ENCODE results near the gene POLR1E. TPM values are rescaled to one million over a fixed set of nuclear protein-coding genes. Genes with fewer than 3 reads are reported as not detected.

POLR1E gene
- total and polyA plus RNA-seq, 4 donors = 4.9 to 25.5 (median 14.4) TPM

GRCh38 chr9:37437010-37437409 is 48.7 kb upstream of the POLR1E start:
- TF ChIP-seq NR2F2 (IDR thresholded peaks at IDR 0.05) = no peak
- TF ChIP-seq TAF1 (conservative IDR thresholded peaks at IDR 0.05) = no peak
- TF ChIP-seq HNF4A (conservative IDR thresholded peaks at IDR 0.05) = no peak
- no peak for TF ChIP-seq REST (IDR thresholded peaks at IDR 0.05)
- no peak for TF ChIP-seq JUND (IDR thresholded peaks at IDR 0.05)
- no peak for TF ChIP-seq ATF3 (IDR thresholded peaks at IDR 0.05)
- TF ChIP-seq GABPA (IDR thresholded peaks at IDR 0.05 in 1 of 2, conservative IDR thresholded peaks at IDR 0.05 in 1 of 2) = no peak
- no peak for TF ChIP-seq MAX (IDR thresholded peaks at IDR 0.05)
- TF ChIP-seq YY1 (IDR thresholded peaks at IDR 0.05) = no peak
- TF ChIP-seq RAD21 (IDR thresholded peaks at IDR 0.05) = no peak
- no peak for TF ChIP-seq FOXA1 (IDR thresholded peaks at IDR 0.05)
- TF ChIP-seq RXRA (IDR thresholded peaks at IDR 0.05) = no peak
- TF ChIP-seq FOXA2 (IDR thresholded peaks at IDR 0.05) = no peak
- no peak for TF ChIP-seq EGR1 (IDR thresholded peaks at IDR 0.05; ENCODE audit: low read depth in 2 of 2)
- TF ChIP-seq SP1 (IDR thresholded peaks at IDR 0.05) = no peak
- Histone ChIP-seq H3K4me3 (ENCODE audit: low read depth in 1 of 3, low read length in 3 of 3) (no peak overlapping the region), H3K27ac (ENCODE audit: low read depth in 1 of 2, low read length in 2 of 2) (no peak overlapping the region), H3K36me3 (ENCODE audit: control insufficient read depth in 4 of 4, insufficient read depth in 3 of 4, low read depth in 1 of 4, low read length in 3 of 4) (peaks cover 11 to 80% (median 59%) of the 10 kb centered on the region in 4 donors), H3K4me1 (ENCODE audit: control insufficient read depth in 4 of 4, insufficient read depth in 4 of 4, low read length in 3 of 4) (peaks cover 2 to 48% (median 39%) of the 10 kb centered on the region in 4 donors), H3K9ac (ENCODE audit: low read depth in 1 of 2, low read length in 2 of 2) (no peak overlapping the region), H3K27me3 (ENCODE audit: control insufficient read depth in 4 of 4, insufficient read depth in 4 of 4, low read length in 3 of 4) (no peaks in the 10 kb centered on the region), H3K9me3 (ENCODE audit: control insufficient read depth in 4 of 4, low read length in 3 of 4) (no peaks in the 10 kb centered on the region)
- WGBS = 86% methylated on average over 6 of the region's 6 CpGs
- DNase-seq (ENCODE audit: low spot score) = no peak

- 91% methylated on average over 4 of the region's 4 CpGs for WGBS
- DNase-seq (ENCODE audit: low spot score) = no peak
- no peaks in the 10 kb centered on the region for H3K9me3 ChIP-seq (ENCODE audit: control insufficient read depth in 4 of 4, low read length in 3 of 4)
- no peak overlapping the region for H3K27ac ChIP-seq (ENCODE audit: low read depth in 1 of 2, low read length in 2 of 2)
- no peak for TF ChIP-seq REST (IDR thresholded peaks at IDR 0.05)
- TF ChIP-seq YY1 (IDR thresholded peaks at IDR 0.05) = no peak
- TF ChIP-seq ZBTB33 (IDR thresholded peaks at IDR 0.05) = no peak
- no peak for TF ChIP-seq NR2F2 (IDR thresholded peaks at IDR 0.05)
- TF ChIP-seq GABPA (IDR thresholded peaks at IDR 0.05 in 1 of 2, conservative IDR thresholded peaks at IDR 0.05 in 1 of 2) = no peak
- TF ChIP-seq HNF4A (conservative IDR thresholded peaks at IDR 0.05) = no peak
- no peak for TF ChIP-seq EGR1 (IDR thresholded peaks at IDR 0.05; ENCODE audit: low read depth in 2 of 2)
- no peak for TF ChIP-seq FOXA1 (IDR thresholded peaks at IDR 0.05)
- TF ChIP-seq HNF4G (IDR thresholded peaks at IDR 0.05) = no peak
- TF ChIP-seq RXRA (IDR thresholded peaks at IDR 0.05) = no peak
- peaks cover 2 to 44% (median 38%) of the 10 kb centered on the region in 4 donors for H3K4me1 ChIP-seq (ENCODE audit: control insufficient read depth in 4 of 4, insufficient read depth in 4 of 4, low read length in 3 of 4)
- H3K9ac ChIP-seq (ENCODE audit: low read depth in 1 of 2, low read length in 2 of 2) = no peak overlapping the region
- no peak overlapping the region for H3K4me3 ChIP-seq (ENCODE audit: low read depth in 1 of 3, low read length in 3 of 3)
- peaks cover 11 to 77% (median 59%) of the 10 kb centered on the region in 4 donors for H3K36me3 ChIP-seq (ENCODE audit: control insufficient read depth in 4 of 4, insufficient read depth in 3 of 4, low read depth in 1 of 4, low read length in 3 of 4)
- H3K27me3 ChIP-seq (ENCODE audit: control insufficient read depth in 4 of 4, insufficient read depth in 4 of 4, low read length in 3 of 4) = no peaks in the 10 kb centered on the region
Observed at GRCh38 chr9:37437621-37438020, 48.1 kb upstream of the POLR1E start.
